HK-2 (cell line): ENCODE measurements around the gene DOCK2.
"Not testable (repeated sequence)": the region's sequence is repeated elsewhere in the genome, so short reads cannot be mapped to it uniquely, and the experiment has no call there.

Experiments used
- DNase-seq: peaks from one replicate; pipeline ENCODE4 v3.0.0-alpha.2; 2018; ENCODE audit not compliant: unreplicated experiment

DOCK2 gene

DNA sequence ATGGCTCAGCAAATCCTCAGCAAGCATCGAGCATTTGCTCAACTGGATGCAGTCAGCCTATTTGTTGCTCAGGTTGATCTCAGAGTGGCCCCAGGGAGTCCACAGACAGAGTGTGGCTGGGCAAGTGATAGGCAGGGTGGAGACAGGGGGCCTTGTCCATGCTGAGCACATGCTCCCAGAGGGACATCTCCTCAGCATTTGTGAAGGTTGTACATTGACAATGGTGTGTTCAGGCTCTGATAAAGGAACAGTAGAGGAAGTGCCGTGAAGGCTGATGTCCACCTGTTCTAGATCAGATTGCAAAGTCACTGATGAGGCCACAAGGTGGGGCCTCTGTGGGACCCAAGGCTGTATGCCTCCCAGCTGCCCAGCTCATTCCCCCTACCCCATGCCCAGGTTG is 418.5 kb downstream of the DOCK2 start:
- no peak for DNase-seq

DNA sequence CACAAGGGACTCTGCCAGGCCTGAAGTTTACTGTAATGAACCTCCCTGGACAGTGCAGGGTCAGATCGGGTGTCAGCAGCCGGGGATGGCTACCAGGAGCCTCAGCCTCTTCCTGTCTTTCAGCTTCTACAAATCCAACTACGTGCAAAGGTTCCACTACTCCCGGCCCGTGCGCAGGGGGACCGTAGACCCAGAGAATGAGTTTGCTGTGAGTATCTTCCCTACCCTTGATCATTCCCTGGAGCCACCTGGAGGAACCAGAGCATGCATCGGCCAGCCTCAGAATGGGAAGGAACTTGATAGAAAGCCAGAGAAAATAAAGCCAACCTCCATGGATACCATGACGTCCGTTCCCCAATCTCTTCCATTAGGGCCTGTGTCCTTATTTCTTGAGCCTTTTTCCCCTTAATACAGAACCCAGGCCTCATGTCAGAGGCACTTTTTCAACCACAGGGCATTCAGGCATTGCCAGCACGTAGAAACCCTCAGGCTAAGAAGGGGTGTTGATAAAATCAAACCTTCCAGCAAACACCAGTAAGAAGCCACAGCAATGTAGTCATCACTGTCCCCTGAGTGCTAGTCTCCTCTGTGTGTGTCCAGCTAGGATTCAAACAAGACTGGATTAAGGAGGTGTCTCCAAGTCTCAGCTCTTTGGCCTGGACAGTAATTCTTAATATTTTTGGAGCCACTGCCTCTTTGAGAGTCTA is 419.6 kb downstream of the DOCK2 start:
- no peak for DNase-seq

DNA sequence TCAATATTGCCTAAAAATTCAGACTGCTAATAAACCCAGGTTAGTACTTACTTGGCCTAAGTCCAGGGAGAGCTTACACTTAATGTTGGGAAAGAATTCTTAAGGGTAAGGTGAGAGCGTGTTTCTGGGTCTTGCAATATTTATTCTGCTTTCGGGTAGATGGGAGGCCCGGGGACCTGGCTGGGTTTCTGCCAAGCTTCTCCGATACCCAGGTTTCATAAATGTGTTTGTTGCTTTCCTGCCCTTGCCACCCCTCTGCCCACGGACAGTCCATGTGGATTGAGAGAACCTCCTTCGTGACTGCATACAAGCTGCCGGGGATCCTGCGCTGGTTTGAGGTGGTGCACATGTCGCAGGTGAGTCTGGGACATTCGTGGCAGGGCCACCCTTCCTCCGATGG is 420.2 kb downstream of the DOCK2 start:
- DNase-seq = no peak

DNA sequence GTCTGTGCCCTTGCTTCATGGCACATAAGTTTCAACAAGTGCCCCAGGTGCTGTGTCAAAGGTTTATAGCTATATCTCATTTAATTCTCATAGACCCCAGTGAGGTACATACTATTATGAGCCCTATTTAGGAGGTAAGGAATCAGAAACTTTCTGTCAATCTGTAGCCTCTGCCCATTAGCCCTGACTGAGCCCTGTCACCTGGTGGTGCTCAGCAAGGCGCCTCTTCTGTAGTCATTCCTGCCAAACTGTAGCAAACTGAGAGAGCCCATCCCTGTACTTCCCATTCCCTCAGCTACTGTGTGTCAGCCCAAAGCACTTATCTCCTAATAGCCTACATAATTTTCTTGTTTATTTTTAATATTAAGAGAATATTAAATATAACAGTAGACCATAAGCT is 422.1 kb downstream of the DOCK2 start:
- DNase-seq = no peak

DNA sequence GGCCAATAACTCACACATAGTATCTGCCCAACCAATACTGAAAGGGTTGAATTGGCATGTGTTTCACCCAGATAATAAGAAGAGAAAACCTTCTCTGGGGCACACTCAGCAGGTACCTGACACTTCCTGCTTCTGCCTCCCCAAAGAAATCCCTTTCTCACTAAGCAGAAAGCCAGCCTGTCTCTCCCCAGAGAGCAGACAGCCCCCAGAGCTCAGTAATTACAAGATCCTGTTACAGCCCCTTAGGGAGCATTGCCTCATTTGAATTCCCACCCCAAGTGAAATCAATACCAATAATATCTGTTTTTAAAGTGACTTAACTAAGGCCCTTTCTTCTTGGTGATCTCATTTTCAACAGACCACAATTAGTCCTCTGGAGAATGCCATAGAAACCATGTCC is 430.1 kb downstream of the DOCK2 start:
- no peak for DNase-seq

DNA sequence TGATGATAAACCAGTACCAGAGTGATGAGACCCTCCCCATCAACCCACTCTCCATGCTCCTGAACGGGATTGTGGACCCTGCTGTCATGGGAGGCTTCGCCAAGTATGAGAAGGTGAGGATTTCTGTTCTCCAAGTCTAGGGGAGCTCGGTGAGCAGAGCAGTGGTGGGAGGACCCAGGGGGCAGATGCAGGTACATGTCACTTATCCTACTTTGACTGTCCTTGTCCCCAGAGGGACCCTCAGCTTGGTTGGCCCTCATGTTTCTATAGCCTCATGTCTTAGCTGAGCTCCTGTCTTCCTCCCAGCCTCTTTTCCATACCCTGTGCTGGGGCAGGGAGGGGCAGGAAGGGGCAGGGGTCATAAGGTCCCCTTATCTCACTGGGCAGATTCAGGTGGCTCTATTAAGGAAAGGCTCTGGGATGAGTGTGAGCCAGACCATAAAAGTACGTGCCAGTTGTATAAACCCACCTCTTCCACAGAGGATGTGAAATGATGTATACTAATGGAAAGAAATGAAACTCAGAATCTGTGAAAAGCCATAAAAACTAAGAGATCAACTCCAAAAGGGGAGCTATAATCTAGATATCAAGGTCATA is 430.6 kb downstream of the DOCK2 start:
- no peak for DNase-seq

DNA sequence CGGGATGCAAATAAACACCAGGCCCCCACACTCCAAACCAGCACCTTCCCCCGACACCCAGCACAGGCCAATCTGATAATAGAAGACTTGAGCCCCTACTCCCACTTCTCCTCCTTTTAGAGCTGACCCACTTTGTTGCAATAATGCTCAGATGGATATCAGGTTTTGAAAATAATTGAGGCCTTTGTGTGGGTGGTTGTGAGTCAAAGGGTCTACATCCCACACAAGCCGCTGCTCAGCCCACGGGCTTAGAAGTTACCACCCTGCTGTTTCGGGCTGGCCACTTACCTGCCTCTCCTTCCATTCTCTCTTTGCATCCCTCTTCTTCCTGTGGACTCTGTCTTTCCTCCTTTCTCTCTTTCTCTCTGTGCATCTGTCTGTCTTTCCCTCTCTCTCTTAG is 432.4 kb downstream of the DOCK2 start:
- no peak for DNase-seq

DNA sequence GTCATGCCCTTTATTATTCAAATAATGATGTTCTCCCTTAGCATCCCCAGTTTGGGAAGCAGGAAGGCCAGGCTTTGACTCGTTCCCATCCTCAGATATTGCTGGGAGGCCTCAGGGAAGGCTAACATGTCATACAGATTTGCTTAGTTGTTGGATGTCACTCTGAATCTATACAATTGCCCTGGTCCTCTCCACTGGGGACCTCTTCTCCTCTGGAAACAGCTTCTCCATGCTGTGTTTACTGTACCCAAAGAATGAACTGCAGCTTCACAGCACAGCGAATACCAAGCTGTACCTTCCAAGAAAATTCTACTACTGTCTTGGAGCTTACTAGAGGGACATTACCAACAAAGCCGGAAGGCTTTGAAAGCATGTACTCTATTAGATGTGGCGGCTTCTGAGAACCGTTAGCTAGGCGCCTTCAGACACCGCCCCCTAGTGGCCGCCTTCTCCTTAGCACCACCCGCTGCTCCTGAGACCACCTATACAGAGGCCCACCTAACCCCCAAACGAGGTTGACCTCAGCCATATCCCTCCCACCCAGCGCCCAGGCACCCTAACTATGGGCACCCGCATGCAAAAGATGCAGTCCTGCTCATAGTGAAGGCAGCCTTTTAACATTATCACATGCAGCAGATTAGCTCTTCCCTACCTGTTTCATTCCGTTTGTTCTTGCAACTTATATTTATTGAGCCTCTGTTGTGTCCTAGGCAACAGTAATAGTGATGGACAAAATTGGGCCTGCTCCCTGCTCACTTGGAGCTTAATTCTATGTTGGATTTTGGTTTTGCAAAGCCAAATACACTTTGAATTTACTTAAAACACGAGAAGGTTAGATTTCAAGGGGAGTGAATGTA is 433.7 kb downstream of the DOCK2 start:
- no peak for DNase-seq

DNA sequence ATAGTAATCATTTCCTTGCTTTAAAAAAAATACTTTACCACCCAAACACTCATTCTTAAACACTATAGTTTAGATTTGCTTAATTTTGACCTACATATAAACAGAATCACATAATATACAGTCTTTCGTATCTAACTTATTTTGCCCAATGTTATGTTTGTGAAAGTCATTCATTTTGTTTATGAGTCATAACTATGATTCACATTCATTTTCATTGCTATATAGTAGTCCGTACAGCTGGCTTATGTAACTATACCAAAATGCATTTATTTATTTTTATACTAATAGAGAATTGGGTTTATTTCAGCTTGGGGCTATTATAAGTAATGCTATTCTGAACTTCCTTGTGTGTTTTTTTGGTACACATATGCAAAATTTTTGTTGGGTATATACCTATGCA is 434.7 kb downstream of the DOCK2 start:
- no peak for DNase-seq

DNA sequence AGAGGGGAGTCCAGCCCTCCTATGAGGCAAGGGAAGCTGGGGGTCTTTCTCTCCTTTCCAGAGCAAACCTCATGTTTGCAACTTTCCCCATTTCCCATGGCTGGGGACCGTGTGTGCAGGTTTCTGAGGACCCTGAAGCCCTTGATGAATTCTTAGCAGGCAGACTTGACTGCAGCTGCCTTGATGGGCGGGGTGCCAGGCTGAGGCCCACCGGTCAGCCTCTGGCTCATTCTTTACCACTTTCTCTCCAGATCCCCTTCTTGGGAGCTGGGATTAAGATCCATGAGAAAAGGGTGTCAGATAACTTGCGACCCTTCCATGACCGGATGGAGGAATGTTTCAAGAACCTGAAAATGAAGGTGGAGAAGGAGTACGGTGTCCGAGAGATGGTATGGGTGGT is 438.6 kb downstream of the DOCK2 start:
- no peak for DNase-seq

DNA sequence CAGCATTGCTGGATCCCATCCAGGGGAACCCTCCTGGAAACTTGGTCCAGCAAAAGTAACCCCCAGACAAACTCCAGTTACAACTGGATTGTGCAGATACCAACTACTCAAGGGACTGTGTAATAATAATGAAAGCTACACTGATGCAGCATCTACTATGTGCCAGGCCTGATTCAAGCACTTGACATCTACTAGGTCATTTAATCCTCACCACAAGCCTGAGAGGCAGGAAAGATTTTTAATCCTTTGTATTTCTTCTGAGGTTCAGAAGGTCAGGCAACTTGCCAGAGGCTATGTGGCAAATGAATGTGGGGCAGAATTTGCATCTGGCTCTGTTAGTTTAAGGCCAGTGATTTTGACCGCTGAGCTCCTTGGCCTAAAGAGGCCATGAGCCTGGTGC is 439.1 kb downstream of the DOCK2 start:
- no peak for DNase-seq

DNA sequence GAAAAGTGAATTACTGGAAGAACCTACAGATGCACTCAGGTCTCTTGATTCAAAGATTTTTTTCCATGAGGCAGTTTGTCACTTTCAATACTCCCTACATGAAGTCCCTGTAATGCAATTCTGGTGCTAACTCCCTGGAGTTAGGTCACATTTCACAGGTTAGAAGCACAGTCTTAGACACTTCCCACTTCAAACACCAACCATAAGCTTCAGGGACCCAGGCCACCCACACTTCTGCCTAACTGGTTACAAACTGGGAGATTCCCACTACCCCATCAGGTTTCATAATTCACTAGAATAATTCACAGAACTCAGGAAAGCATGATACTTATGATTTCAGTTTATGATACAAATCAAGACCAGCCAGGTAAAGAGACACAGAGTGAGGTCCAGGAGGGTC is 439.7 kb downstream of the DOCK2 start:
- DNase-seq = no peak

DNA sequence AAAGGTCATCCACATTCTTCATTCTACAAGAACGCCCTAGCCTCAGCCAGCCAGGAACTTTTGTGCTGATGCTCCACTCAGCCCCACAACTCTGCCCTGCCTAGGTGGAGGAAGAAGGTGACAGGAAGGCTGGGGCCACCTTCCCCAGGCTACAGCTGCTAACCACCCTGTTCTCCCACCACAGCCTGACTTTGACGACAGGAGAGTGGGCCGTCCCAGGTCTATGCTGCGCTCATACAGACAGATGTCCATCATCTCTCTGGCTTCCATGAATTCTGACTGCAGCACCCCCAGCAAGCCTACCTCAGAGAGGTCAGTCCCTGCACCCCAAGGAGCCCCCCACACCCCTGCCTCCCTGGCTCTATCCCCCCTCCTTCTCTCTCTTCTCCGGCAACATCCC is 440.5 kb downstream of the DOCK2 start:
- DNase-seq = no peak

DNA sequence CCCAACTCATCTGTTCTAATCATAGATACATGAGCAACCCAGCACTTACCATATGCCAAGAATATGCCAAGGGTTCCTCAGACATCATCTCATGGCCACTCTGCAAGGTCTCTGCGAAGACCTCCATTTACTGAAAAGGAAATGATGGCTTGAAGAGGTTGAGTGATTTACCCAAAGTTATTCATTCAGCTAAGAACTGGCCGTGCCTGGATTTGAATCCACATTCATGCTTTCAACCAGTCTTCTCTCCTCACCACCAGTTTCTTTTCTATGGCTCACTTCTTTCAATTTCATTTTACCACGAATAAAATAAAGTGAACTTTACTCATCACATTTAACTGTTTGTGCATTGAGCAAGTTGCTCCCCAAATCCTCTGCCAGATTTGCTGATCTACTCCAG is 441.4 kb downstream of the DOCK2 start:
- no peak for DNase-seq

DNA sequence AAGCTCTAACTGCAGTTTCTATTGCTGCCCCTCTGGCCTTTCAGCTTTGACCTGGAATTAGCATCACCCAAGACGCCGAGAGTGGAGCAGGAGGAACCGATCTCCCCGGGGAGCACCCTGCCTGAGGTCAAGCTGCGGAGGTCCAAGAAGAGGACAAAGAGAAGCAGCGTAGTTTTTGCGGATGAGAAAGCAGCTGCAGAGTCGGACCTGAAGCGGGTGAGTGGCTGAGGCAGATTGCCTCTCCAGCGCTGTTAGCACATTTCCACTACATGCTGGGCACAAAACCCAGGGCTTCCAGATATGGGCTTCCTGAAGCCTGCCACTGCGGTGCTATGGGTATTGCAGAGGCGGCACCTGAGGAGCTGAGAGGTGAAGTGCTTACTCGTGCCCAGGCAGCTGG is 441.9 kb downstream of the DOCK2 start:
- no peak for DNase-seq

DNA sequence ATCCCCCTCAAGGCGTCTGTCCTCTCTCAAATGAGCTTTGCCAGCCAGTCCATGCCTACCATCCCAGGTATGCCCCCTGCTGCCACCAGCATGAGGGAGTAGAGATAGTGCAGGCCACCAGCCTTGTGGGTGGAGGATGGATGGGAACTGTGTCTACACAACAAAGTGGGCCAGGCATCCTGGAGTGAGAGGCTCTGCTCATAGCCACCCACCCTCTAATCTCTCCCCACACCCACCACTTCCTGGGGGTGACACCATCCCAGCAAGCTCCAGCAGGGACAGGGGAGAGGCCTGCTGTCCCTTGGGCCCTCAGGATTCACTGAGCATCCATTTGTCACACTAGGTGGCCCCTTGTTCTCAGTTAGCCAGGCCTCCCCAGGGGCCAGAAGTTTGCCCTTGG is 443.1 kb downstream of the DOCK2 start:
- DNase-seq = no peak

DNA sequence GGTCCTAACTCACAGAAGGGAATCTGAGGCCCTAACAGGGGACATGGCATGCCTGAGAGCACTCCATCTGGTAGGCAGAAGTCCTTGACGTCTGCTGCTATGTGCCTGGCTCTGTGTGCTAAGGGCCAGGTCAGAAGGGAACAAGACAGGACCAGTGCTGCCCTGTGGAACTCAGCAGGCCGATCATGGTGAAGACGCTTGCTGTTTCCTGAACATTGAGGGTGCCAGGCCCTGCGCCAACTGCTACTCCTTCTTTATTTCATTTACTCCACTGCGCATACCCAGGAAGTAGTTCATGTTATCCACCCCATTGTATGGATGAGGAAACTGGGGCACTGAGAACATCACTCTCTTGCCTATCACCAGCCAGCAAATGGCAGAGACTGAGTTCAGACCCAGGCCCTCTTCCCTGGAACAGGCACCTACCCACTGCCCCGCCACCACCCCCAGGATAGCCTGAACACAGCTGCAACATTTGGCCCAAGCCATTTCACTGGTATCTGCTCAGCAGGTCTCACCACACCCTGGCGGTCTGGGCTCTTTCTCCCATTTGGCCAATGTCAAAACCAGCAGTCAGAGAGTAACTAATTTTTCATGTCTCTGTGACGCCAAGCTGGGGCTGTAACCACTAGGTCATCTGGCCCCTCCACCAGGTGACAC is 443.8 kb downstream of the DOCK2 start:
- DNase-seq = no peak

DNA sequence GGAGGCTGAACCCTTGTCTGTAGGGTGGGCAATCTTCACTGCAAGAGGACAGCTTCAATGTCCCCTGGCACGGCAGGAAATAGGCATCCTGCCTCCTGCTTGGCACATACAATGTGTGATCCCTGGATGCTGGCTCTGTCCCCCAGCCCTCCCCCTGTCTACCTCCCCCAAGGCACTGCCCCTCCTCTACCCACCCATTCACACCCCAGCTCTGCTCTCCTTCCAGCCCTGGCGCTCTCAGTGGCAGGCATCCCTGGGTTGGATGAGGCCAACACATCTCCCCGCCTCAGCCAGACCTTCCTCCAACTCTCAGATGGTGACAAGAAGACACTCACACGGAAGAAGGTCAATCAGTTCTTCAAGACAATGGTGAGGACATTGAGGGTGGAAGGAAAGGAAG is 444.5 kb downstream of the DOCK2 start:
- no peak for DNase-seq

DNA sequence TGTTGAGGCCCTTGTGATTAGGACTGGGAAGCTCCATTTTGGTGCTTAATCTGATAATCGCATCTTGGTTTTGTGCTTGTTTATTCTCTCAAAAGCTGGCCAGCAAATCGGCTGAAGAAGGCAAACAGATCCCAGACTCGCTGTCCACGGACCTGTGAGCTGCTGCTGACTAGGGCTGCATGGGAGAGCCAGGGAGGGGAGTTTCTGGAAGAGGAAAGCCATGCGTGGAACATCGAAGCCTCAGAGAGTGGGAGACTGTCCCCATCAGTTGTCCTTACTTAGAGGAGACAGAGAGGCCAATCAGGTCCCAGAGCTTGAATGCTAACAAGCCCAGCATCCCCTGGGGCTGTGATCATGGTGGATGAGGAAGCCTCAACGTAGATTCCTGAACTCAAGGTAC is 445.6 kb downstream of the DOCK2 start:
- no peak for DNase-seq

DNA sequence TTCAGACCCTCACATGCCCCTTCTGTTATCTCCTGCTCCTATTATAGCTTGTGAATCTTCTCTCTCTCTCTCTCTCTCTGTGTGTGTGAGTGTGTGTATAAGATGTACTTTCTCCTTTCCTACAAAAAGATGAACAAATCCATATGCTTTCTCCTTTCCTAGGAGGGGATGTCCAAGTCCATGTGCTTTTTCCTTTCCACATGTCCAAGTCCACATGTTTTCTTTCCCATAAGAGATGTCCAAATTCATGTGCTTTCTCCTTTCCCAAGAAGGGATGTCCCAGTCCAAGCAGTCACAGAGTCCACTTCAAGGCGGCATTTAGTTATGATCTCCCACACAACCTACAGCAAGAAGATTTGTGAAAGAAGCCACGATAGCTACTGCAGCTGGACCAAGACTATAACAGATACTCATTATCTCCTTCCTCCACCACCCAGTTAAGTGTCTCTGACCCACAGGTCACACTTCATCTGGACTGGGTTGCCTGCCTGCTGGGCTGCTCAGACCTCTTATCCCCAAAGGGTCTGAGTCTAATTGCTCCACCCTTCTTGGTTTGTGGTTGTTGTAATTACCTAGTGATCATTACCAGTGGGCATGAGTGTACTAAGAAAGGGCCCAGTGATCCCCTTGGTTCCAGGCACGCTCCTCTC is 450.2 kb downstream of the DOCK2 start:
- no peak for DNase-seq

DNA sequence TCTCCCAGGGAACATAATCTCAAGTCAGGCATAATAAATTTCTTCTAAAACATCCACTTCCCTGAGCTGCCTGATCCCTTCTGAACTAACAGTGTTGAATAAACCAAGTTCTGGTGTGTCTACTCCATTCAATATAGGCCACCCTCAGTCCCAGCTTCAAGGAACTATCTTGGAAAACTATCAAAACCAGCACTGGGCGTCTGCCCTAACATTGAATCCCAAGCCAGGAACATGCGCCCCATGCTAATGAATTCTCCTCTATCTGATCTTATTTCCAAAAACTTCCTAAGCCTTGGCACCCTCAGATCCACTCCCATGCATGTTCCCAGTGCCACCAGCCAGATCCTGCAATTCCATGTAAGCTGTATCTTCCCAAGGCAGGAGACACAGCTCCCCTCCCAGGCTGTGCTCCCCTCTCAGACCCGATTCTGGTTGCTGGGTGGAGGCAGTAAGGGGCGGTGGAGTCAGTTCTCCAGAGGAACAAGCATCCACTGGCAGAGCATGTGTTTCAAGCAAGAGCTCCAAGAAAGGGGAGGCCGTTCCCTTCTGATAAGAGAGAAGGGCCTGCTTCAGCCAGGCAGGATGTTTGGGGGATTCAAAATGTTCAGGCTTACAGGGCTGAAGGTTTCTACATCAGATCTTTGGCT is 455.5 kb downstream of the DOCK2 start:
- no peak for DNase-seq

DNA sequence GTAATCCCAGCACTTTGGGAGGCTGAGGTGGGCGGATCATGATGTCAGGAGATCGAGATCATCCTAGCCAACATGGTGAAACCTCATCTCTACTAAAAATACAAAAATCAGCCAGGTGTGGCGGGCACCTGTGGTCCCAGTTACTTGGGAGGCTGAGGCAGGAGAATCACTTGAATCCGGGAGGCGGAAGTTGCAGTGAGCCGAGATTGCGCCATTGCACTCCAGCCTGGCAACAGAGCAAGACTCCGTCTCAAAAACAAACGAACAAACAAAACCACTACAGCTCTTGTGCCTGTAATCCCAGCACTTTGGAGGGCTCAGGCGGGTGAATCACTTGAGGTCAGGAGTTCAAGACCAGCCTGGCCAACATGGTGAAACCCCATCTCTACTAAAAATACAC is 457.3 kb downstream of the DOCK2 start:
- not testable (repeated sequence) for DNase-seq
